K562 (cell line): ENCODE measurements around the gene CAPN2. TPM values are rescaled to one million over a fixed set of nuclear protein-coding genes. Genes with fewer than 3 reads are reported as not detected.

Source experiments
- CSDE1 ChIP-seq, 2 experiments: fragments of 450-650 bp; IDR thresholded peaks; 2 replicates each; pipeline ENCODE4 v1.6.1; 2016; ENCODE audit warnings: mild to moderate bottlenecking in 1 of 2
- ETV6 ChIP-seq, 3 experiments: fragments of 150-350 bp in 1 of 3; sonication (generic) in 1 of 3; formaldehyde crosslinking in 1 of 3; IDR thresholded peaks; 2 replicates each; pipeline versions ENCODE4 v1.6.1 to v1.8.0; 2014 to 2022; ENCODE audit warnings: borderline replicate concordance in 2 of 3, low read depth in 2 of 3, antibody characterized with exemption in 1 of 3, low read length in 1 of 3, mild to moderate bottlenecking in 1 of 3, missing genetic modification reagents in 1 of 3
- KAT2B ChIP-seq: IDR thresholded peaks from one replicate; pipeline ENCODE4 v1.6.1; 2012; ENCODE audit warnings: low read depth, mild to moderate bottlenecking, control low read depth, inconsistent platforms, low read length, moderate library complexity
- PHTF2 ChIP-seq: fragments of 250-450 bp; sonication (Bioruptor Pico); IDR thresholded peaks from 2 replicates; pipeline ENCODE4 v1.5.0; 2021; ENCODE audit warnings: mild to moderate bottlenecking
- POLR2G ChIP-seq: fragments of 200-400 bp; formaldehyde crosslinking; IDR thresholded peaks from 2 replicates; pipeline ENCODE4 v1.6.1; 2017; ENCODE audit warnings: low read depth, mild to moderate bottlenecking, antibody characterized with exemption, low read length, moderate library complexity
- RAD51 ChIP-seq: fragments of 450-650 bp; IDR thresholded peaks from 2 replicates; pipeline ENCODE4 v1.7.1; 2016; ENCODE audit warnings: low read depth, mild to moderate bottlenecking, borderline replicate concordance
- THAP12 ChIP-seq: fragments of 250-450 bp; sonication (Bioruptor Pico); IDR thresholded peaks from 2 replicates; pipeline ENCODE4 v1.9.0; 2021; ENCODE audit warnings: mild to moderate bottlenecking, inconsistent platforms
- ZNF274 ChIP-seq: IDR thresholded peaks from 2 replicates; pipeline ENCODE4 v1.6.1; 2011; ENCODE audit warnings: low read depth, mild to moderate bottlenecking, low read length, moderate library complexity, borderline replicate concordance
- ZNF3 ChIP-seq: fragments of 250-450 bp; sonication (Bioruptor Pico); IDR thresholded peaks from 2 replicates; pipeline ENCODE4 v1.5.0; 2021; ENCODE audit warnings: mild to moderate bottlenecking, moderate library complexity
- ZNF445 ChIP-seq: fragments of 250-450 bp; sonication (Bioruptor Pico); IDR thresholded peaks from 2 replicates; pipeline ENCODE4 v1.4.0; 2020; ENCODE audit warnings: low read depth, mild to moderate bottlenecking, moderate library complexity
- polyA plus RNA-seq, 8 experiments: library from polyadenylated mRNA; depleted of rRNA in 4 of 8; stranded (reverse) in 5 of 8; unstranded in 3 of 8; fragments of >200 nt; fragmentation: Nextera tagmentation in 2 of 8; fragmentation: Illumina TruSeq in 1 of 8; extraction: Ambion mirVana in 2 of 8; extraction: Trizol in 1 of 8; gene quantifications; 2 replicates each; pipeline versions ENCODE4 v1.2.1 to v1.2.3, GENCODE V29; 2011 to 2014; ENCODE audit warnings: inconsistent platforms in 1 of 8, missing spikeins in 1 of 8
- total RNA-seq, 7 experiments: library from RNA; depleted of rRNA in 6 of 7; stranded (reverse); fragments of >200 nt in 6 of 7; fragmentation: Illumina TruSeq in 2 of 7; extraction: Trizol in 2 of 7; gene quantifications; 2 replicates each; pipeline versions ENCODE4 v1.2.1 to v1.2.3, GENCODE V29; 2011 to 2021; ENCODE audit warnings: low replicate concordance in 1 of 7
- TF ChIP-seq, protein P1 (sequence below): sonication (generic); formaldehyde crosslinking; IDR thresholded peaks from 2 replicates; pipeline ENCODE4 v1.8.0; 2023; ENCODE audit warnings: mild to moderate bottlenecking, missing genetic modification reagents
- TF ChIP-seq, protein P2 (sequence below), 3 experiments: IDR thresholded peaks in 2 of 3; conservative IDR thresholded peaks in 1 of 3; 2 replicates each; pipeline ENCODE4 v1.5.1; 2011 to 2012; ENCODE audit warnings: low read length in 3 of 3, mild to moderate bottlenecking in 3 of 3, control low read depth in 2 of 3, improper control_type of control experiment in 1 of 3, inconsistent platforms in 1 of 3, low read depth in 1 of 3, mixed read lengths in 1 of 3, moderate library complexity in 1 of 3; ENCODE audit not compliant: insufficient read depth in 2 of 3
- TF ChIP-seq, protein P3 (sequence below), 2 experiments: fragments of 150-350 bp in 1 of 2; IDR thresholded peaks; 2 replicates each; pipeline ENCODE4 v1.6.1; 2012 to 2016; ENCODE audit warnings: low read depth in 2 of 2, low read length in 2 of 2, mild to moderate bottlenecking in 1 of 2, moderate library complexity in 1 of 2

The CAPN2 gene
- total and polyA plus RNA-seq, 9 of the 15 experiments (the other 6 are each of a cell fraction or from before 2014, with no cell fraction given) = 24.6 to 157 (median 101) TPM

DNA sequence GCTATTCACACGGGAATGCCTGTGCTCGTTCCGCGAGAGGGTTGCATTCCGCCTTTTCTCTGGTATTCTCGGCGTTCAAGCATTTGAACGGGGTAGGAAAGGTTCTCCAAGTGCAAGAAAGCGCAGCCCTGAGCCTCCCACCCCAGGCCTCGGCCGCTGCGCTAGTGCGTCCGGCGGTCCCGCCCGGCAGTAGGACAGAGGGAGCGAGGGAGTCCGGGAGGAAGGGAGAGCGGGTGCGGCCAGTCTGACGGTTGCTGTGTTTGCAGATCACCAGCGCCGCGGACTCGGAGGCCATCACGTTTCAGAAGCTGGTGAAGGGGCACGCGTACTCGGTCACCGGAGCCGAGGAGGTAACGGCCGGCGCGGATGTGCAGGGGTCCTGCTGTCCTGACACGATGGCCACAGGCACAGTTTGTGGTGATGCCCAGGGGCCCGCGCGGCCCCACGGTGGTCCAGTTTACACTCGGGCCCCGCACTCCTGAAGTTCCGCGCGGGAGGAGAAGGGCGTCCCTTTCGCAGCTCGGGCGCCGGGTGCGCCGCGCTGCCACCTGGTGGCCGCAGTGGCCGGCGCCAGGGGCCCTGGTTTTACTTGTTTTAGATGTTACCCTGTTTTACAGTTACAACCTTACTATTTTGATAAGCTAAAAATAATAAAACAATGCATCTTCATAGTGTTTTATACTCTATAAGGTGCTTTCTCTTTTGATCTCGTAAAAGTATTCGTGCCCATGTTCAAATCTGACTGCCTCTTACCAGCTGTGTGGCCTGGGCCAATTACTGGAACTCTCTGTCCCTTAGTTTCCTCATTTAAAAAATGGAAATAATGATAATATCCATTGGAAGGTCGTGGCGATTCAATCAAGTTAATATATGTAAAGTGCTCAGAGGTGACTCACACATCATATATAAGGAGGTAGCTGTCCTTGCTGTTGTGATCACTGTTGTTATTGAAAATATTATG lies 36.7 kb downstream of the CAPN2 start (continued):
- TF ChIP-seq, protein P1, sequence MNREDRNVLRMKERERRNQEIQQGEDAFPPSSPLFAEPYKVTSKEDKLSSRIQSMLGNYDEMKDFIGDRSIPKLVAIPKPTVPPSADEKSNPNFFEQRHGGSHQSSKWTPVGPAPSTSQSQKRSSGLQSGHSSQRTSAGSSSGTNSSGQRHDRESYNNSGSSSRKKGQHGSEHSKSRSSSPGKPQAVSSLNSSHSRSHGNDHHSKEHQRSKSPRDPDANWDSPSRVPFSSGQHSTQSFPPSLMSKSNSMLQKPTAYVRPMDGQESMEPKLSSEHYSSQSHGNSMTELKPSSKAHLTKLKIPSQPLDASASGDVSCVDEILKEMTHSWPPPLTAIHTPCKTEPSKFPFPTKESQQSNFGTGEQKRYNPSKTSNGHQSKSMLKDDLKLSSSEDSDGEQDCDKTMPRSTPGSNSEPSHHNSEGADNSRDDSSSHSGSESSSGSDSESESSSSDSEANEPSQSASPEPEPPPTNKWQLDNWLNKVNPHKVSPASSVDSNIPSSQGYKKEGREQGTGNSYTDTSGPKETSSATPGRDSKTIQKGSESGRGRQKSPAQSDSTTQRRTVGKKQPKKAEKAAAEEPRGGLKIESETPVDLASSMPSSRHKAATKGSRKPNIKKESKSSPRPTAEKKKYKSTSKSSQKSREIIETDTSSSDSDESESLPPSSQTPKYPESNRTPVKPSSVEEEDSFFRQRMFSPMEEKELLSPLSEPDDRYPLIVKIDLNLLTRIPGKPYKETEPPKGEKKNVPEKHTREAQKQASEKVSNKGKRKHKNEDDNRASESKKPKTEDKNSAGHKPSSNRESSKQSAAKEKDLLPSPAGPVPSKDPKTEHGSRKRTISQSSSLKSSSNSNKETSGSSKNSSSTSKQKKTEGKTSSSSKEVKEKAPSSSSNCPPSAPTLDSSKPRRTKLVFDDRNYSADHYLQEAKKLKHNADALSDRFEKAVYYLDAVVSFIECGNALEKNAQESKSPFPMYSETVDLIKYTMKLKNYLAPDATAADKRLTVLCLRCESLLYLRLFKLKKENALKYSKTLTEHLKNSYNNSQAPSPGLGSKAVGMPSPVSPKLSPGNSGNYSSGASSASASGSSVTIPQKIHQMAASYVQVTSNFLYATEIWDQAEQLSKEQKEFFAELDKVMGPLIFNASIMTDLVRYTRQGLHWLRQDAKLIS (CRISPR knock-in tag) = peak; percentile 34; the same call in 1 of the 2 replicates
- TF ChIP-seq POLR2G (peak; percentile 66), ZNF274 (no peak), ZNF445 (CRISPR knock-in tag) (no peak), THAP12 (CRISPR knock-in tag) (0 out of 2 replicates have a peak, but pooled peaks have one; percentile 34), CSDE1 (IDR thresholded peaks at IDR 0.05) (no peak), RAD51 (no peak), ZNF3 (CRISPR knock-in tag) (no peak), PHTF2 (CRISPR knock-in tag) (no peak), ETV6 (IDR thresholded peaks at IDR 0.05; ENCODE audit: borderline replicate concordance in 1 of 2, low read depth in 2 of 2, low read length in 1 of 2) (no peak), ETV6 (CRISPR knock-in tag; IDR thresholded peaks at IDR 0.05; ENCODE audit: borderline replicate concordance) (0 out of 2 replicates have a peak, but pooled peaks have one; percentile 42), KAT2B (no peak)
- TF ChIP-seq, protein P2, sequence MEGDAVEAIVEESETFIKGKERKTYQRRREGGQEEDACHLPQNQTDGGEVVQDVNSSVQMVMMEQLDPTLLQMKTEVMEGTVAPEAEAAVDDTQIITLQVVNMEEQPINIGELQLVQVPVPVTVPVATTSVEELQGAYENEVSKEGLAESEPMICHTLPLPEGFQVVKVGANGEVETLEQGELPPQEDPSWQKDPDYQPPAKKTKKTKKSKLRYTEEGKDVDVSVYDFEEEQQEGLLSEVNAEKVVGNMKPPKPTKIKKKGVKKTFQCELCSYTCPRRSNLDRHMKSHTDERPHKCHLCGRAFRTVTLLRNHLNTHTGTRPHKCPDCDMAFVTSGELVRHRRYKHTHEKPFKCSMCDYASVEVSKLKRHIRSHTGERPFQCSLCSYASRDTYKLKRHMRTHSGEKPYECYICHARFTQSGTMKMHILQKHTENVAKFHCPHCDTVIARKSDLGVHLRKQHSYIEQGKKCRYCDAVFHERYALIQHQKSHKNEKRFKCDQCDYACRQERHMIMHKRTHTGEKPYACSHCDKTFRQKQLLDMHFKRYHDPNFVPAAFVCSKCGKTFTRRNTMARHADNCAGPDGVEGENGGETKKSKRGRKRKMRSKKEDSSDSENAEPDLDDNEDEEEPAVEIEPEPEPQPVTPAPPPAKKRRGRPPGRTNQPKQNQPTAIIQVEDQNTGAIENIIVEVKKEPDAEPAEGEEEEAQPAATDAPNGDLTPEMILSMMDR (IDR thresholded peaks at IDR 0.05 in 2 of 3, conservative IDR thresholded peaks at IDR 0.05 in 1 of 3; ENCODE audit: insufficient read depth in 2 of 3, low read depth in 1 of 3, low read length in 3 of 3) = peak; percentile 94 to 97 (median 94)
- TF ChIP-seq, protein P3, sequence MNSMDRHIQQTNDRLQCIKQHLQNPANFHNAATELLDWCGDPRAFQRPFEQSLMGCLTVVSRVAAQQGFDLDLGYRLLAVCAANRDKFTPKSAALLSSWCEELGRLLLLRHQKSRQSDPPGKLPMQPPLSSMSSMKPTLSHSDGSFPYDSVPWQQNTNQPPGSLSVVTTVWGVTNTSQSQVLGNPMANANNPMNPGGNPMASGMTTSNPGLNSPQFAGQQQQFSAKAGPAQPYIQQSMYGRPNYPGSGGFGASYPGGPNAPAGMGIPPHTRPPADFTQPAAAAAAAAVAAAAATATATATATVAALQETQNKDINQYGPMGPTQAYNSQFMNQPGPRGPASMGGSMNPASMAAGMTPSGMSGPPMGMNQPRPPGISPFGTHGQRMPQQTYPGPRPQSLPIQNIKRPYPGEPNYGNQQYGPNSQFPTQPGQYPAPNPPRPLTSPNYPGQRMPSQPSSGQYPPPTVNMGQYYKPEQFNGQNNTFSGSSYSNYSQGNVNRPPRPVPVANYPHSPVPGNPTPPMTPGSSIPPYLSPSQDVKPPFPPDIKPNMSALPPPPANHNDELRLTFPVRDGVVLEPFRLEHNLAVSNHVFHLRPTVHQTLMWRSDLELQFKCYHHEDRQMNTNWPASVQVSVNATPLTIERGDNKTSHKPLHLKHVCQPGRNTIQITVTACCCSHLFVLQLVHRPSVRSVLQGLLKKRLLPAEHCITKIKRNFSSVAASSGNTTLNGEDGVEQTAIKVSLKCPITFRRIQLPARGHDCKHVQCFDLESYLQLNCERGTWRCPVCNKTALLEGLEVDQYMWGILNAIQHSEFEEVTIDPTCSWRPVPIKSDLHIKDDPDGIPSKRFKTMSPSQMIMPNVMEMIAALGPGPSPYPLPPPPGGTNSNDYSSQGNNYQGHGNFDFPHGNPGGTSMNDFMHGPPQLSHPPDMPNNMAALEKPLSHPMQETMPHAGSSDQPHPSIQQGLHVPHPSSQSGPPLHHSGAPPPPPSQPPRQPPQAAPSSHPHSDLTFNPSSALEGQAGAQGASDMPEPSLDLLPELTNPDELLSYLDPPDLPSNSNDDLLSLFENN (IDR thresholded peaks at IDR 0.05; ENCODE audit: low read depth in 2 of 2, low read length in 2 of 2) = no peak
